Stomach (tissue), 4 donors: ENCODE measurements around the gene MYL9.

ENCODE experiments used
- CTCF ChIP-seq, 7 experiments: fragments of 450-650 bp in 4 of 7; fragments of 200-600 bp in 3 of 7; sonication (generic) in 3 of 7; IDR thresholded peaks; one replicate each; pipeline ENCODE4 v1.5.1; 2016 to 2019; ENCODE audit warnings: antibody characterized with exemption in 7 of 7, control low read depth in 2 of 7, mild to moderate bottlenecking in 1 of 7
- POLR2A ChIP-seq, 4 donors: fragments of 450-650 bp; IDR thresholded peaks; one replicate each; pipeline ENCODE4 v1.6.1; 2016; ENCODE audit warnings: antibody characterized with exemption in 4 of 4, control low read depth in 2 of 4, mild to moderate bottlenecking in 1 of 4, moderate library complexity in 1 of 4

DNA sequence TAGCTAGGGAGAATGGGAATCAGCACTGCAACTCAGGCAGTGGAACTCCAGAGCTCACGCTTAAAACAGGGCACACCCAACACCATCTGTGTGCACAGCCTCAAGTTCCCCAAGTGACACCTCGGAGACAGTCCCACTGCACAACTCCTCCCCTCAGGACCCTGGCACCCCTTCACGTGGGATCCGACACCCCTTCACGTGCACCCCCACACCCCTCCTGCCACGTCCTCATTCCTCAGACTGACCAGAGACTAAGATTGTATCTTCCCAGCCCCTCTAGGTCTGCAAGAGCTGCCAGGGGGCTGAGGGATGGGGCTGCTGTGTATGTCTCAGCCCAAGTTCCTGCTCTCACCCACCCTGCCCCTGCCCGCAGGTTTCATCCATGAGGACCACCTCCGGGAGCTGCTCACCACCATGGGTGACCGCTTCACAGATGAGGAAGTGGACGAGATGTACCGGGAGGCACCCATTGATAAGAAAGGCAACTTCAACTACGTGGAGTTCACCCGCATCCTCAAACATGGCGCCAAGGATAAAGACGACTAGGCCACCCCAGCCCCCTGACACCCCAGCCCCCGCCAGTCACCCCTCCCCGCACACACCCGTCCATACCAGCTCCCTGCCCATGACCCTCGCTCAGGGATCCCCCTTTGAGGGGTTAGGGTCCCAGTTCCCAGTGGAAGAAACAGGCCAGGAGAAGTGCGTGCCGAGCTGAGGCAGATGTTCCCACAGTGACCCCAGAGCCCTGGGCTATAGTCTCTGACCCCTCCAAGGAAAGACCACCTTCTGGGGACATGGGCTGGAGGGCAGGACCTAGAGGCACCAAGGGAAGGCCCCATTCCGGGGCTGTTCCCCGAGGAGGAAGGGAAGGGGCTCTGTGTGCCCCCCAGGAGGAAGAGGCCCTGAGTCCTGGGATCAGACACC lies 7.6 kb downstream of the MYL9 start:
- TF ChIP-seq CTCF (IDR thresholded peaks at IDR 0.05): no peak
- no peak for TF ChIP-seq POLR2A (IDR thresholded peaks at IDR 0.05)
